Keratinocyte (primary cell): Measurements from ENCODE around the gene MS4A2. TPM values are rescaled to one million over a fixed set of nuclear protein-coding genes. Genes with fewer than 3 reads are reported as not detected.

Experiments
- DNase-seq: peaks from one replicate; pipeline ENCODE4 v3.0.0-alpha.2; 2011; ENCODE audit warnings: low read depth, missing footprints, low spot score
- FAIRE-seq: peaks from 2 replicates; lab custom pipeline; 2011; peaks lifted over from hg19 to GRCh38; lab: Jason Lieb, UNC
- H2AFZ ChIP-seq: 2 replicates; pipeline ENCODE4 v1.6.0; 2012; ENCODE audit warnings: low read length, control low read depth, inconsistent platforms; ENCODE audit not compliant: control insufficient read depth
- H3K27ac ChIP-seq: 2 replicates; pipeline ENCODE4 v1.5.1; 2011; ENCODE audit warnings: low read length; ENCODE audit not compliant: control insufficient read depth, insufficient read depth
- H3K27me3 ChIP-seq: 3 replicates; pipeline ENCODE4 v1.6.0; 2011; ENCODE audit warnings: low read length; ENCODE audit not compliant: control insufficient read depth, insufficient read depth; ENCODE audit errors: extremely low read depth
- H3K36me3 ChIP-seq, 2 experiments: 2 replicates in 1 of 2; 3 replicates in 1 of 2; pipeline ENCODE4 v1.5.1; 2011; ENCODE audit warnings: low read length in 2 of 2, mild to moderate bottlenecking in 1 of 2; ENCODE audit not compliant: control insufficient read depth in 2 of 2, insufficient read depth in 2 of 2; ENCODE audit errors: extremely low read depth in 1 of 2
- H3K4me1 ChIP-seq: 3 replicates; pipeline ENCODE4 v1.5.1; 2011; ENCODE audit warnings: low read length; ENCODE audit not compliant: control insufficient read depth, insufficient read depth; ENCODE audit errors: extremely low read depth
- H3K4me2 ChIP-seq: 3 replicates; pipeline ENCODE4 v1.6.0; 2011; ENCODE audit warnings: low read depth, low read length; ENCODE audit not compliant: control insufficient read depth, insufficient read depth; ENCODE audit errors: extremely low read depth
- H3K4me3 ChIP-seq, 3 experiments: fragments of 200-600 bp in 1 of 3; sonication (generic) in 1 of 3; 2 replicates in 2 of 3; 3 replicates in 1 of 3; pipeline ENCODE4 v1.5.1; 2011 to 2016; ENCODE audit warnings: low read length in 3 of 3, mild to moderate bottlenecking in 3 of 3, control low read depth in 2 of 3, inconsistent platforms in 1 of 3, low read depth in 1 of 3, mixed read lengths in 1 of 3, mixed run types in 1 of 3, moderate library complexity in 1 of 3; ENCODE audit not compliant: control insufficient read depth in 2 of 3, insufficient read depth in 2 of 3; ENCODE audit errors: extremely low read depth in 1 of 3
- H3K79me2 ChIP-seq: 2 replicates; pipeline ENCODE4 v1.6.0; 2012; ENCODE audit warnings: low read length; ENCODE audit not compliant: control insufficient read depth, insufficient read depth
- H3K9ac ChIP-seq: 3 replicates; pipeline ENCODE4 v1.6.0; 2011; ENCODE audit warnings: low read length; ENCODE audit not compliant: control insufficient read depth, insufficient read depth; ENCODE audit errors: extremely low read depth
- H3K9me1 ChIP-seq: 3 replicates; pipeline ENCODE4 v1.6.0; 2011; ENCODE audit warnings: low read length; ENCODE audit not compliant: control insufficient read depth, insufficient read depth; ENCODE audit errors: extremely low read depth
- H3K9me3 ChIP-seq: 2 replicates; pipeline ENCODE4 v1.5.1; 2012; ENCODE audit warnings: low read depth, low read length; ENCODE audit not compliant: control insufficient read depth
- H4K20me1 ChIP-seq: 3 replicates; pipeline ENCODE4 v1.6.0; 2011; ENCODE audit warnings: low read length; ENCODE audit not compliant: control insufficient read depth, insufficient read depth; ENCODE audit errors: extremely low read depth
- CTCF ChIP-seq, 3 experiments: IDR thresholded peaks in 1 of 3; conservative IDR thresholded peaks in 1 of 3; optimal IDR thresholded peaks in 1 of 3; 2 replicates in 2 of 3; 3 replicates in 1 of 3; pipeline versions ENCODE3 to v1.5.1; 2011; ENCODE audit warnings: low read length in 3 of 3, mild to moderate bottlenecking in 3 of 3, moderate library complexity in 2 of 3, control low read depth in 1 of 3, inconsistent platforms in 1 of 3; ENCODE audit not compliant: insufficient read depth in 2 of 3; ENCODE audit errors: extremely low read depth in 1 of 3
- EZH2 ChIP-seq: IDR thresholded peaks from one replicate; pipeline ENCODE4 v1.6.1; 2012; ENCODE audit warnings: inconsistent platforms, mild to moderate bottlenecking, low read length, moderate library complexity
- dilution Hi-C: fragments of 300-500 bp; cut with MboI; formaldehyde crosslinking; loops from one replicate; pipeline ENCODE4 v1.7.0; 2020; ENCODE audit warnings: low sequenced_read_pairs; ENCODE audit not compliant: extremely low pct_ligation_motif_present
- polyA plus RNA-seq, 5 experiments: library from polyadenylated mRNA; depleted of rRNA in 3 of 5; stranded (reverse) in 3 of 5; stranded (forward) in 1 of 5; unstranded in 1 of 5; fragments of >200 nt; gene quantifications; 1 replicate in 1 of 5; 2 replicates in 3 of 5; 3 replicates in 1 of 5; pipeline versions ENCODE4 v1.2.1 to v1.2.3, GENCODE V29; 2011 to 2012; ENCODE audit warnings: missing spikeins in 2 of 5, low read depth in 1 of 5, low replicate concordance in 1 of 5

Gene MS4A2
- polyA plus RNA-seq, 1 donor (not counting 4 experiments of a cell fraction or from before 2014, with no cell fraction given), result not detected

GRCh38 chr11:60116996-60117790, 28.7 kb downstream of the MS4A2 start:
- dilution Hi-C loops, result no loop called here
- no peak for FAIRE-seq

GRCh38 chr11:60118338-60118737, 29.9 kb downstream of the MS4A2 start:
- H2AFZ ChIP-seq, result no peak overlapping the region
- DNase-seq (no peak), FAIRE-seq (no peak)
- H3K27me3 ChIP-seq, result no peaks in the 10 kb centered on the region
- TF ChIP-seq EZH2 (no peak), CTCF (optimal IDR thresholded peaks at IDR 0.05 in 1 of 3, IDR thresholded peaks at IDR 0.05 in 1 of 3, conservative IDR thresholded peaks at IDR 0.05 in 1 of 3; ENCODE audit: extremely low read depth in 1 of 3, insufficient read depth in 2 of 3, low read length in 3 of 3) (no peak)
- no peak overlapping the region for H3K9ac ChIP-seq
- H3K9me3 ChIP-seq, result no peaks in the 10 kb centered on the region
- no peak overlapping the region for H3K4me2 ChIP-seq
- H3K27ac ChIP-seq, result no peak overlapping the region
- no peaks in the 10 kb centered on the region for H3K79me2 ChIP-seq
- no peaks in the 10 kb centered on the region for H3K9me1 ChIP-seq
- no peaks in the 10 kb centered on the region for H3K36me3 ChIP-seq
- no peak overlapping the region for H3K4me3 ChIP-seq
- H3K4me1 ChIP-seq, result no peaks in the 10 kb centered on the region
- H4K20me1 ChIP-seq, result no peaks in the 10 kb centered on the region
- dilution Hi-C loops, result no loop called here

More at GRCh38 chr11:60116996-60117790, 28.7 kb downstream of the MS4A2 start:
- Histone ChIP-seq H4K20me1 (no peaks in the 10 kb centered on the region), H3K4me2 (no peak overlapping the region), H3K9ac (no peak overlapping the region), H3K9me1 (no peaks in the 10 kb centered on the region), H3K27me3 (no peaks in the 10 kb centered on the region), H3K36me3 (no peaks in the 10 kb centered on the region), H3K4me1 (no peaks in the 10 kb centered on the region), H2AFZ (no peak overlapping the region), H3K79me2 (no peaks in the 10 kb centered on the region), H3K27ac (no peak overlapping the region), H3K4me3 (no peak overlapping the region), H3K9me3 (no peaks in the 10 kb centered on the region)
- TF ChIP-seq EZH2 (no peak), CTCF (optimal IDR thresholded peaks at IDR 0.05 in 1 of 3, IDR thresholded peaks at IDR 0.05 in 1 of 3, conservative IDR thresholded peaks at IDR 0.05 in 1 of 3; ENCODE audit: extremely low read depth in 1 of 3, insufficient read depth in 2 of 3, low read length in 3 of 3) (no peak)
- DNase-seq, result no peak
